HG03558 (cell line): ENCODE measurements around the gene ANKK1.

ENCODE experiments used
- ATAC-seq: cut with Tn5 transposase; IDR thresholded peaks from one replicate; pipeline ENCODE4 v1.9.1; 2021; ENCODE audit warnings: moderate number of reproducible peaks; ENCODE audit not compliant: unreplicated experiment; ENCODE audit errors: extremely low read depth

The ANKK1 gene

GRCh38 chr11:113449743-113450142 is 62.2 kb downstream of the ANKK1 start:
- no peak for ATAC-seq
